GM12878 (cell line): ENCODE measurements around the gene TMEM52B. TPM values are rescaled to one million over a fixed set of nuclear protein-coding genes. Genes with fewer than 3 reads are reported as not detected.
"Not testable (repeated sequence)": the region's sequence is repeated elsewhere in the genome, so short reads cannot be mapped to it uniquely, and the experiment has no call there.

ENCODE experiments used
- ATAC-seq: fragments of 200-7000 bp; cut with Tn5 transposase; 3 replicates; pipeline ENCODE4 v1.9.1; 2020; ENCODE audit warnings: mild to moderate bottlenecking, moderate library complexity
- BruUV-seq: library from RNA; stranded (reverse); fragments of 400-500 nt; replicated peaks from 2 replicates; lab custom pipeline; 2021; lab: Mats Ljungman, UMichigan
- CTCF ChIA-PET: fragments of 300-600 bp; sonication (Branson Sonifier 250); formaldehyde crosslinking; extraction: SDS; loops from one replicate; lab custom pipeline; 2021; ENCODE audit warnings: inconsistent platforms; lab: Yijun Ruan, JAX
- POLR2A ChIA-PET: fragments of 350-600 bp; formaldehyde crosslinking; extraction: SDS; loops from one replicate; lab custom pipeline; 2021; ENCODE audit warnings: inconsistent platforms; lab: Charles Lee
- RAD21 ChIA-PET: fragments of 300-600 bp; sonication (Branson Sonifier 250); formaldehyde crosslinking; loops from one replicate; lab custom pipeline; 2023; ENCODE audit warnings: antibody characterized with exemption; ENCODE audit not compliant: unreplicated experiment; lab: Charles Lee
- SMC1A ChIA-PET: fragments of 300-600 bp; sonication (Branson Sonifier 250); formaldehyde crosslinking; loops from one replicate; lab custom pipeline; 2023; ENCODE audit not compliant: unreplicated experiment, uncharacterized antibody; lab: Charles Lee
- DNase-seq: peaks from one replicate; pipeline ENCODE4 v3.0.0-alpha.2; 2011; ENCODE audit warnings: low read depth, low spot score
- FAIRE-seq: peaks from 3 replicates; lab custom pipeline; 2011; peaks lifted over from hg19 to GRCh38; lab: Jason Lieb, UNC
- H2AFZ ChIP-seq: 2 replicates; pipeline ENCODE4 v1.6.0; 2011; ENCODE audit warnings: low read depth, low read length, control low read depth; ENCODE audit not compliant: control insufficient read depth
- H3K27ac ChIP-seq: 2 replicates; pipeline ENCODE4 v1.5.1; 2011; ENCODE audit warnings: control low read depth; ENCODE audit not compliant: control insufficient read depth, insufficient read depth
- H3K27me3 ChIP-seq, 2 experiments: replicated peaks in 1 of 2; 2 replicates each; pipeline versions ENCODE4 v1.6.0 to v1.6.1; 2011; ENCODE audit warnings: low read length in 1 of 2; ENCODE audit not compliant: control insufficient read depth in 2 of 2, insufficient read depth in 2 of 2
- H3K36me3 ChIP-seq, 2 experiments: 2 replicates each; pipeline ENCODE4 v1.5.1; 2011; ENCODE audit warnings: low read length in 1 of 2; ENCODE audit not compliant: control insufficient read depth in 2 of 2, insufficient read depth in 2 of 2
- H3K4me1 ChIP-seq: 2 replicates; pipeline ENCODE4 v1.6.1; 2011; ENCODE audit warnings: mild to moderate bottlenecking, low read length, moderate library complexity, mixed read lengths; ENCODE audit not compliant: control insufficient read depth, insufficient read depth
- H3K4me2 ChIP-seq: 2 replicates; pipeline ENCODE4 v1.6.0; 2011; ENCODE audit warnings: control low read depth; ENCODE audit not compliant: control insufficient read depth, insufficient read depth
- H3K4me3 ChIP-seq: fragments of 200-600 bp; sonication (generic); 2 replicates; pipeline ENCODE4 v1.5.1; 2016
- H3K79me2 ChIP-seq: 2 replicates; pipeline ENCODE4 v1.6.0; 2011; ENCODE audit warnings: low read length; ENCODE audit not compliant: control insufficient read depth, insufficient read depth
- H3K9ac ChIP-seq: 2 replicates; pipeline ENCODE4 v1.8.0; 2011; ENCODE audit warnings: low read length, control low read depth, mixed read lengths; ENCODE audit not compliant: control insufficient read depth, insufficient read depth
- H3K9me3 ChIP-seq: replicated peaks from 3 replicates; pipeline ENCODE4 v1.5.1; 2011; ENCODE audit warnings: mild to moderate bottlenecking, low read length; ENCODE audit not compliant: control insufficient read depth, insufficient read depth
- H4K20me1 ChIP-seq: 2 replicates; pipeline ENCODE4 v1.6.0; 2011; ENCODE audit not compliant: control insufficient read depth, insufficient read depth
- EP300 ChIP-seq, 2 experiments: fragments of 150-350 bp in 1 of 2; IDR thresholded peaks; 2 replicates each; pipeline ENCODE4 v1.6.1; 2011 to 2012; ENCODE audit warnings: low read depth in 2 of 2, low read length in 2 of 2, borderline replicate concordance in 1 of 2, improper control_type of control experiment in 1 of 2, inconsistent platforms in 1 of 2; ENCODE audit not compliant: control insufficient read depth in 1 of 2
- JUND ChIP-seq: IDR thresholded peaks from 2 replicates; pipeline ENCODE4 v1.6.1; 2012; ENCODE audit warnings: low read depth, mild to moderate bottlenecking, low read length, improper control_type of control experiment, moderate library complexity
- MEF2A ChIP-seq: IDR thresholded peaks from 2 replicates; pipeline ENCODE4 v1.6.1; 2011; ENCODE audit warnings: low read depth, mild to moderate bottlenecking, low read length, moderate library complexity; ENCODE audit not compliant: insufficient read depth
- MTA3 ChIP-seq: IDR thresholded peaks from 2 replicates; pipeline ENCODE4 v1.6.1; 2012; ENCODE audit warnings: low read length, inconsistent platforms, borderline replicate concordance
- NRF1 ChIP-seq: conservative IDR thresholded peaks from 2 replicates; pipeline ENCODE4 v1.6.1; 2011; ENCODE audit warnings: mild to moderate bottlenecking, low read depth, low read length, improper control_type of control experiment
- RAD51 ChIP-seq: fragments of 450-650 bp; IDR thresholded peaks from 2 replicates; pipeline ENCODE4 v1.6.1; 2016; ENCODE audit warnings: moderate library complexity, mild to moderate bottlenecking, inconsistent platforms
- SPI1 ChIP-seq: IDR thresholded peaks from 2 replicates; pipeline ENCODE4 v1.6.1; 2011; ENCODE audit warnings: low read depth, mild to moderate bottlenecking, low read length, moderate library complexity, borderline replicate concordance; ENCODE audit not compliant: insufficient read depth
- SUZ12 ChIP-seq: fragments of 200-600 bp; sonication (generic); IDR thresholded peaks from one replicate; pipeline ENCODE4 v1.6.1; 2018; ENCODE audit warnings: antibody characterized with exemption, mild to moderate bottlenecking; ENCODE audit not compliant: unreplicated experiment
- ZNF274 ChIP-seq: IDR thresholded peaks from one replicate; pipeline ENCODE4 v1.8.0; 2011; ENCODE audit not compliant: insufficient read length, insufficient read depth
- WGBS: methylation state at CpG from one replicate; pipeline ENCODE4 v1.1.6; 2016; ENCODE audit warnings: low lambda C conversion rate; ENCODE audit not compliant: insufficient replicate concordance, insufficient coverage; ENCODE audit errors: missing lambda C conversion rate; 5-methylcytosine and 5-hydroxymethylcytosine counted together
- in situ Hi-C: fragments of 300-500 bp; cut with MboI; formaldehyde crosslinking; loops from 9 replicates; pipeline ENCODE4 v1.14.3; 2018; ENCODE audit warnings: mixed read lengths
- intact Hi-C: fragments of 100-400 bp; cut with micrococcal nuclease; formaldehyde crosslinking; loops from one replicate; pipeline ENCODE4 v1.14.2; 2022; ENCODE audit not compliant: unreplicated experiment
- polyA plus RNA-seq, 11 experiments: library from polyadenylated mRNA; depleted of rRNA in 4 of 11; unstranded in 6 of 11; stranded (reverse) in 5 of 11; fragments of >200 nt; fragmentation: Nextera tagmentation in 4 of 11; fragmentation: Illumina TruSeq in 1 of 11; extraction: Ambion mirVana in 4 of 11; extraction: Trizol in 1 of 11; gene quantifications; 1 replicate in 1 of 11; 2 replicates in 10 of 11; pipeline versions ENCODE4 v1.2.1 to v1.2.3, GENCODE V29; 2011 to 2016; ENCODE audit warnings: inconsistent platforms in 2 of 11, missing spikeins in 2 of 11, low read depth in 1 of 11
- total RNA-seq, 4 experiments: library from RNA; depleted of rRNA in 3 of 4; stranded (reverse); fragments of >200 nt in 3 of 4; fragmentation: Illumina TruSeq in 1 of 4; extraction: Trizol in 1 of 4; gene quantifications; 2 replicates each; pipeline versions ENCODE4 v1.2.1 to v1.2.3, GENCODE V29; 2013 to 2021
- TF ChIP-seq, protein P1 (sequence below): fragments of 450-650 bp; IDR thresholded peaks from 2 replicates; pipeline ENCODE4 v1.6.1; 2018; ENCODE audit warnings: mild to moderate bottlenecking, low read depth, moderate library complexity; ENCODE audit not compliant: partially characterized antibody
- TF ChIP-seq, protein P2 (sequence below): IDR thresholded peaks from 2 replicates; pipeline ENCODE4 v1.6.1; 2012; ENCODE audit warnings: low read depth, low read length, improper control_type of control experiment
- TF ChIP-seq, protein P3 (sequence below): fragments of 450-650 bp; IDR thresholded peaks from 2 replicates; pipeline ENCODE4 v1.6.1; 2017; ENCODE audit warnings: mild to moderate bottlenecking

TMEM52B gene
- total and polyA plus RNA-seq, 10 of the 15 experiments (the other 5 are each of a cell fraction or from before 2014, with no cell fraction given), result not detected

DNA sequence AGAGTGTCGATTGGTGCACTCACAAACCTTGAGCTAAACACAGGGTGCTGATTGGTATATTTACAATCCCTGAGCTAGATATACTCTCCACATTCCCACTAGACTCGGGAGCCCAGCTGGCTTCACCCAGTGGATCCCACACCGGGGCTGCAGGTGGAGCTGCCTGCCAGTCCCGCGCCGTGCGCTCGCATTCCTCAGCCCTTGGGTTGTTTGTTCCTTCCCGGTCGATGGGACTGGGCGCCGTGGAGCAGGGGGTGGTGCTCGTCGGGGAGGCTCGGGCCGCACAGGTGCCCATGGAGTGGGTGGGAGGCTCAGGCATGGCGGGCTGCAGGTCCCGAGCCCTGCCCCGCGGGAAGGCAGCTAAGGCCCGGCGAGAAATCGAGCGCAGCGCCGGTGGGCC, 46.6 kb downstream of the TMEM52B start:
- H3K27ac ChIP-seq, intact Hi-C loops, CTCF ChIA-PET, H3K9ac ChIP-seq, H3K4me1 ChIP-seq, H3K79me2 ChIP-seq, FAIRE-seq, POLR2A ChIA-PET, H3K9me3 ChIP-seq, DNase-seq, H2AFZ ChIP-seq, H3K4me3 ChIP-seq, BruUV-seq, H3K27me3 ChIP-seq, H3K4me2 ChIP-seq, H3K36me3 ChIP-seq, H4K20me1 ChIP-seq, in situ Hi-C loops, RAD21 ChIA-PET, ATAC-seq: not testable (repeated sequence)
- WGBS, result 90% methylated on average over 11 of the region's 26 CpGs
- SMC1A ChIA-PET, result interaction anchor here (1.0 kb wide), 1 partner anchor 15 kb away, joined by 4 read pairs; no protein-coding TSS in a partner anchor

DNA sequence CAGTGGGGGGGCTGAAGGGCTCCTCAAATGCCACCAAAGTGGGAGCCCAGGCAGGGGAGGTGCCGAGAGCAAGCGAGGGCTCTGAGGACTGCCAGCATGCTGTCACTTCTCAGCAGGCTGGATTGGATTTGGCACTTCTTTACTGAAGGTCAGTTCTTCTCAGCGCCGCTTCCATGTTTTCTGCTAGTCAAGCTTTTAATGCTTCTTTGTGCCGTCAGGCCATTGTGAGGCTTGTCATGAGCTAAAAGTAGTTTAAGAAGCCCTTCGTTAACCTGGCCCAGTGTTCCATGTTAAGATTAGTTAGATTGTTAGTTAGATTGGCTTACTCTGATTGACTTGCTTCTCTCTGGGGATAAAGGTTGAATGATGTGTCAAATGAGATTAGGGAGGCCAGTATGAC, 47.3 kb downstream of the TMEM52B start:
- H3K79me2 ChIP-seq, result no peaks in the 10 kb centered on the region
- H3K36me3 ChIP-seq, result no peaks in the 10 kb centered on the region
- H3K27me3 ChIP-seq, result no peaks in the 10 kb centered on the region
- H2AFZ ChIP-seq, result no peak overlapping the region
- no peaks in the 10 kb centered on the region for H4K20me1 ChIP-seq
- ChIA-PET POLR2A (no interaction called here), SMC1A (interaction anchor here (1.0 kb wide), 1 partner anchor 15 kb away, joined by 4 read pairs; no protein-coding TSS in a partner anchor), RAD21 (no interaction called here), CTCF (no interaction called here)
- BruUV-seq, result no TSS peak
- H3K4me3 ChIP-seq, result no peak overlapping the region
- DNase-seq, result no peak
- intact Hi-C loops (no loop called here), in situ Hi-C loops (no loop called here)
- H3K27ac ChIP-seq, result no peak overlapping the region
- 89% methylated on average over 6 of the region's 6 CpGs for WGBS
- 0 out of 2 replicates have a peak, but pooled peaks cover 2% of the 10 kb centered on the region for H3K4me1 ChIP-seq
- no peak for FAIRE-seq
- no peak overlapping the region for H3K9ac ChIP-seq
- ATAC-seq, result no peak
- no peak overlapping the region for H3K4me2 ChIP-seq
- no peaks in the 10 kb centered on the region for H3K9me3 ChIP-seq
- TF ChIP-seq, protein P1, sequence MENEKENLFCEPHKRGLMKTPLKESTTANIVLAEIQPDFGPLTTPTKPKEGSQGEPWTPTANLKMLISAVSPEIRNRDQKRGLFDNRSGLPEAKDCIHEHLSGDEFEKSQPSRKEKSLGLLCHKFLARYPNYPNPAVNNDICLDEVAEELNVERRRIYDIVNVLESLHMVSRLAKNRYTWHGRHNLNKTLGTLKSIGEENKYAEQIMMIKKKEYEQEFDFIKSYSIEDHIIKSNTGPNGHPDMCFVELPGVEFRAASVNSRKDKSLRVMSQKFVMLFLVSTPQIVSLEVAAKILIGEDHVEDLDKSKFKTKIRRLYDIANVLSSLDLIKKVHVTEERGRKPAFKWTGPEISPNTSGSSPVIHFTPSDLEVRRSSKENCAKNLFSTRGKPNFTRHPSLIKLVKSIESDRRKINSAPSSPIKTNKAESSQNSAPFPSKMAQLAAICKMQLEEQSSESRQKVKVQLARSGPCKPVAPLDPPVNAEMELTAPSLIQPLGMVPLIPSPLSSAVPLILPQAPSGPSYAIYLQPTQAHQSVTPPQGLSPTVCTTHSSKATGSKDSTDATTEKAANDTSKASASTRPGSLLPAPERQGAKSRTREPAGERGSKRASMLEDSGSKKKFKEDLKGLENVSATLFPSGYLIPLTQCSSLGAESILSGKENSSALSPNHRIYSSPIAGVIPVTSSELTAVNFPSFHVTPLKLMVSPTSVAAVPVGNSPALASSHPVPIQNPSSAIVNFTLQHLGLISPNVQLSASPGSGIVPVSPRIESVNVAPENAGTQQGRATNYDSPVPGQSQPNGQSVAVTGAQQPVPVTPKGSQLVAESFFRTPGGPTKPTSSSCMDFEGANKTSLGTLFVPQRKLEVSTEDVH, result no peak
- TF ChIP-seq RAD51 (no peak), JUND (no peak), SUZ12 (no peak), ZNF274 (no peak), MTA3 (no peak), NRF1 (no peak), MEF2A (no peak), SPI1 (no peak), EP300 (IDR thresholded peaks at IDR 0.05; ENCODE audit: borderline replicate concordance in 1 of 2, control insufficient read depth in 1 of 2, low read depth in 2 of 2, low read length in 2 of 2) (no peak)
- TF ChIP-seq, protein P2, sequence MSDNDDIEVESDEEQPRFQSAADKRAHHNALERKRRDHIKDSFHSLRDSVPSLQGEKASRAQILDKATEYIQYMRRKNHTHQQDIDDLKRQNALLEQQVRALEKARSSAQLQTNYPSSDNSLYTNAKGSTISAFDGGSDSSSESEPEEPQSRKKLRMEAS, result no peak
- TF ChIP-seq, protein P3, sequence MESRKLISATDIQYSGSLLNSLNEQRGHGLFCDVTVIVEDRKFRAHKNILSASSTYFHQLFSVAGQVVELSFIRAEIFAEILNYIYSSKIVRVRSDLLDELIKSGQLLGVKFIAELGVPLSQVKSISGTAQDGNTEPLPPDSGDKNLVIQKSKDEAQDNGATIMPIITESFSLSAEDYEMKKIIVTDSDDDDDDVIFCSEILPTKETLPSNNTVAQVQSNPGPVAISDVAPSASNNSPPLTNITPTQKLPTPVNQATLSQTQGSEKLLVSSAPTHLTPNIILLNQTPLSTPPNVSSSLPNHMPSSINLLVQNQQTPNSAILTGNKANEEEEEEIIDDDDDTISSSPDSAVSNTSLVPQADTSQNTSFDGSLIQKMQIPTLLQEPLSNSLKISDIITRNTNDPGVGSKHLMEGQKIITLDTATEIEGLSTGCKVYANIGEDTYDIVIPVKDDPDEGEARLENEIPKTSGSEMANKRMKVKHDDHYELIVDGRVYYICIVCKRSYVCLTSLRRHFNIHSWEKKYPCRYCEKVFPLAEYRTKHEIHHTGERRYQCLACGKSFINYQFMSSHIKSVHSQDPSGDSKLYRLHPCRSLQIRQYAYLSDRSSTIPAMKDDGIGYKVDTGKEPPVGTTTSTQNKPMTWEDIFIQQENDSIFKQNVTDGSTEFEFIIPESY, result no peak
